HEK293 (cell line): ENCODE results near the gene SNAPC2.

ENCODE experiments used
- GLIS1 ChIP-seq: fragments of 450-650 bp; formaldehyde crosslinking; IDR thresholded peaks from 2 replicates; pipeline ENCODE4 v1.5.1; 2016; ENCODE audit warnings: missing biosample characterization, missing genetic modification characterization
- GLIS2 ChIP-seq: fragments of 450-650 bp; formaldehyde crosslinking; IDR thresholded peaks from 2 replicates; pipeline ENCODE4 v1.5.1; 2016; ENCODE audit warnings: missing biosample characterization, missing genetic modification characterization
- KLF10 ChIP-seq: fragments of 450-650 bp; IDR thresholded peaks from 2 replicates; pipeline ENCODE4 v1.5.1; 2018; ENCODE audit warnings: missing biosample characterization, mild to moderate bottlenecking, missing genetic modification characterization
- KLF8 ChIP-seq: fragments of 450-650 bp; formaldehyde crosslinking; IDR thresholded peaks from 2 replicates; pipeline ENCODE4 v1.5.1; 2016; ENCODE audit warnings: missing biosample characterization, missing genetic modification characterization
- SP2 ChIP-seq: fragments of 450-650 bp; formaldehyde crosslinking; IDR thresholded peaks from 2 replicates; pipeline ENCODE4 v1.5.1; 2016; ENCODE audit warnings: missing biosample characterization, missing genetic modification characterization
- SP3 ChIP-seq: fragments of 450-650 bp; formaldehyde crosslinking; IDR thresholded peaks from 2 replicates; pipeline ENCODE4 v1.5.1; 2016; ENCODE audit warnings: missing biosample characterization, missing genetic modification characterization
- ZNF174 ChIP-seq: fragments of 450-650 bp; formaldehyde crosslinking; IDR thresholded peaks from 2 replicates; pipeline ENCODE4 v1.5.0; 2017; ENCODE audit warnings: missing biosample characterization, mild to moderate bottlenecking, missing genetic modification characterization
- ZNF184 ChIP-seq: fragments of 450-650 bp; IDR thresholded peaks from 2 replicates; pipeline ENCODE4 v1.5.1; 2018; ENCODE audit warnings: missing biosample characterization, mild to moderate bottlenecking, missing genetic modification characterization
- ZNF26 ChIP-seq: fragments of 450-650 bp; formaldehyde crosslinking; IDR thresholded peaks from 2 replicates; pipeline ENCODE4 v1.5.1; 2016; ENCODE audit warnings: missing biosample characterization, missing genetic modification characterization
- ZNF280D ChIP-seq: fragments of 450-650 bp; formaldehyde crosslinking; IDR thresholded peaks from 2 replicates; pipeline ENCODE4 v1.5.1; 2016; ENCODE audit warnings: missing biosample characterization, missing genetic modification characterization
- ZNF302 ChIP-seq: fragments of 450-650 bp; formaldehyde crosslinking; IDR thresholded peaks from 2 replicates; pipeline ENCODE4 v1.5.1; 2016; ENCODE audit warnings: missing biosample characterization, missing genetic modification characterization, low read depth
- ZNF366 ChIP-seq: fragments of 450-650 bp; formaldehyde crosslinking; conservative IDR thresholded peaks from 2 replicates; pipeline ENCODE4 v1.5.1; 2016; ENCODE audit warnings: missing biosample characterization, missing genetic modification characterization
- ZNF426 ChIP-seq: fragments of 450-650 bp; formaldehyde crosslinking; IDR thresholded peaks from 2 replicates; pipeline ENCODE4 v1.5.1; 2017; ENCODE audit warnings: missing biosample characterization, missing genetic modification characterization, mild to moderate bottlenecking, inconsistent platforms, moderate library complexity
- ZNF449 ChIP-seq: fragments of 450-650 bp; formaldehyde crosslinking; IDR thresholded peaks from 2 replicates; pipeline ENCODE4 v1.5.1; 2017; ENCODE audit warnings: missing biosample characterization, mild to moderate bottlenecking, missing genetic modification characterization, moderate library complexity
- ZNF529 ChIP-seq: fragments of 450-650 bp; formaldehyde crosslinking; IDR thresholded peaks from 2 replicates; pipeline ENCODE4 v1.5.1; 2017; ENCODE audit warnings: missing genetic modification characterization, missing biosample characterization; ENCODE audit not compliant: insufficient replicate concordance
- ZNF549 ChIP-seq: fragments of 450-650 bp; IDR thresholded peaks from 2 replicates; pipeline ENCODE4 v1.5.1; 2018; ENCODE audit warnings: missing biosample characterization, missing genetic modification characterization, mild to moderate bottlenecking, inconsistent platforms, moderate library complexity
- ZNF571 ChIP-seq: fragments of 450-650 bp; formaldehyde crosslinking; IDR thresholded peaks from 2 replicates; pipeline ENCODE4 v1.5.0; 2017; ENCODE audit warnings: missing biosample characterization, missing genetic modification characterization
- ZNF658 ChIP-seq: fragments of 450-650 bp; formaldehyde crosslinking; IDR thresholded peaks from 2 replicates; pipeline ENCODE4; 2016; ENCODE audit warnings: missing biosample characterization, missing genetic modification characterization
- ZNF776 ChIP-seq: fragments of 450-650 bp; formaldehyde crosslinking; IDR thresholded peaks from 2 replicates; pipeline ENCODE4 v1.5.0; 2017; ENCODE audit warnings: missing biosample characterization, missing genetic modification characterization, borderline replicate concordance
- ZSCAN23 ChIP-seq: fragments of 450-650 bp; formaldehyde crosslinking; IDR thresholded peaks from 2 replicates; pipeline ENCODE4 v1.5.1; 2016; ENCODE audit warnings: missing biosample characterization, missing genetic modification characterization
- TF ChIP-seq, protein P1 (sequence below): fragments of 450-650 bp; formaldehyde crosslinking; conservative IDR thresholded peaks from 2 replicates; pipeline ENCODE4 v1.5.1; 2016; ENCODE audit warnings: low read depth, missing biosample characterization, missing genetic modification characterization
- TF ChIP-seq, protein P2 (sequence below): fragments of 450-650 bp; formaldehyde crosslinking; IDR thresholded peaks from 2 replicates; pipeline ENCODE4 v1.5.0; 2017; ENCODE audit warnings: missing biosample characterization, missing genetic modification characterization, borderline replicate concordance
- TF ChIP-seq, protein P3 (sequence below): fragments of 450-650 bp; formaldehyde crosslinking; IDR thresholded peaks from 2 replicates; pipeline ENCODE4 v1.5.1; 2017; ENCODE audit warnings: missing biosample characterization, missing genetic modification characterization

The SNAPC2 gene

GRCh38 chr19:7870571-7871436 is 49.3 kb upstream of the SNAPC2 start (continued):
- TF ChIP-seq ZNF529 (tag by site-specific recombination) (no peak), ZSCAN23 (tag by site-specific recombination) (no peak), SP2 (peak; percentile 58), ZNF174 (tag by site-specific recombination) (no peak), GLIS2 (tag by site-specific recombination) (peak; percentile 55), ZNF658 (tag by site-specific recombination) (no peak), ZNF571 (tag by site-specific recombination) (no peak), ZNF426 (no peak), KLF10 (tag by site-specific recombination) (peak; percentile 13), ZNF449 (no peak), SP3 (peak; percentile 15), ZNF184 (tag by site-specific recombination) (no peak), ZNF302 (tag by site-specific recombination) (no peak), KLF8 (tag by site-specific recombination) (peak; percentile 96), ZNF280D (tag by site-specific recombination) (no peak), ZNF776 (tag by site-specific recombination) (no peak), ZNF366 (tag by site-specific recombination) (no peak), ZNF26 (tag by site-specific recombination) (no peak), GLIS1 (peak; percentile 36; the same call in 1 of the 2 replicates), ZNF549 (tag by site-specific recombination) (no peak)
- TF ChIP-seq, protein P1, sequence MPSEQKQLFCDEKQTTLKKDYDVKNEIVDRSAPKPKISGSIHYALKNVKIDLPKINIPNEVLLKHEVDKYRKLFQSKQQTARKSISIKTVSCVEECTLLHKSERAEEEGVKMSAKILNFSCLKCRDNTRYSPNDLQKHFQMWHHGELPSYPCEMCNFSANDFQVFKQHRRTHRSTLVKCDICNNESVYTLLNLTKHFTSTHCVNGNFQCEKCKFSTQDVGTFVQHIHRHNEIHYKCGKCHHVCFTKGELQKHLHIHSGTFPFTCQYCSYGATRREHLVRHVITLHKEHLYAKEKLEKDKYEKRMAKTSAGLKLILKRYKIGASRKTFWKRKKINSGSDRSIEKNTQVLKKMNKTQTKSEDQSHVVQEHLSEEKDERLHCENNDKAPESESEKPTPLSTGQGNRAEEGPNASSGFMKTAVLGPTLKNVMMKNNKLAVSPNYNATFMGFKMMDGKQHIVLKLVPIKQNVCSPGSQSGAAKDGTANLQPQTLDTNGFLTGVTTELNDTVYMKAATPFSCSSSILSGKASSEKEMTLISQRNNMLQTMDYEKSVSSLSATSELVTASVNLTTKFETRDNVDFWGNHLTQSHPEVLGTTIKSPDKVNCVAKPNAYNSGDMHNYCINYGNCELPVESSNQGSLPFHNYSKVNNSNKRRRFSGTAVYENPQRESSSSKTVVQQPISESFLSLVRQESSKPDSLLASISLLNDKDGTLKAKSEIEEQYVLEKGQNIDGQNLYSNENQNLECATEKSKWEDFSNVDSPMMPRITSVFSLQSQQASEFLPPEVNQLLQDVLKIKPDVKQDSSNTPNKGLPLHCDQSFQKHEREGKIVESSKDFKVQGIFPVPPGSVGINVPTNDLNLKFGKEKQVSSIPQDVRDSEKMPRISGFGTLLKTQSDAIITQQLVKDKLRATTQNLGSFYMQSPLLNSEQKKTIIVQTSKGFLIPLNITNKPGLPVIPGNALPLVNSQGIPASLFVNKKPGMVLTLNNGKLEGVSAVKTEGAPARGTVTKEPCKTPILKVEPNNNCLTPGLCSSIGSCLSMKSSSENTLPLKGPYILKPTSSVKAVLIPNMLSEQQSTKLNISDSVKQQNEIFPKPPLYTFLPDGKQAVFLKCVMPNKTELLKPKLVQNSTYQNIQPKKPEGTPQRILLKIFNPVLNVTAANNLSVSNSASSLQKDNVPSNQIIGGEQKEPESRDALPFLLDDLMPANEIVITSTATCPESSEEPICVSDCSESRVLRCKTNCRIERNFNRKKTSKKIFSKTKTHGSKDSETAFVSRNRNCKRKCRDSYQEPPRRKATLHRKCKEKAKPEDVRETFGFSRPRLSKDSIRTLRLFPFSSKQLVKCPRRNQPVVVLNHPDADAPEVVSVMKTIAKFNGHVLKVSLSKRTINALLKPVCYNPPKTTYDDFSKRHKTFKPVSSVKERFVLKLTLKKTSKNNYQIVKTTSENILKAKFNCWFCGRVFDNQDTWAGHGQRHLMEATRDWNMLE (tag by site-specific recombination): no peak
- TF ChIP-seq, protein P2, sequence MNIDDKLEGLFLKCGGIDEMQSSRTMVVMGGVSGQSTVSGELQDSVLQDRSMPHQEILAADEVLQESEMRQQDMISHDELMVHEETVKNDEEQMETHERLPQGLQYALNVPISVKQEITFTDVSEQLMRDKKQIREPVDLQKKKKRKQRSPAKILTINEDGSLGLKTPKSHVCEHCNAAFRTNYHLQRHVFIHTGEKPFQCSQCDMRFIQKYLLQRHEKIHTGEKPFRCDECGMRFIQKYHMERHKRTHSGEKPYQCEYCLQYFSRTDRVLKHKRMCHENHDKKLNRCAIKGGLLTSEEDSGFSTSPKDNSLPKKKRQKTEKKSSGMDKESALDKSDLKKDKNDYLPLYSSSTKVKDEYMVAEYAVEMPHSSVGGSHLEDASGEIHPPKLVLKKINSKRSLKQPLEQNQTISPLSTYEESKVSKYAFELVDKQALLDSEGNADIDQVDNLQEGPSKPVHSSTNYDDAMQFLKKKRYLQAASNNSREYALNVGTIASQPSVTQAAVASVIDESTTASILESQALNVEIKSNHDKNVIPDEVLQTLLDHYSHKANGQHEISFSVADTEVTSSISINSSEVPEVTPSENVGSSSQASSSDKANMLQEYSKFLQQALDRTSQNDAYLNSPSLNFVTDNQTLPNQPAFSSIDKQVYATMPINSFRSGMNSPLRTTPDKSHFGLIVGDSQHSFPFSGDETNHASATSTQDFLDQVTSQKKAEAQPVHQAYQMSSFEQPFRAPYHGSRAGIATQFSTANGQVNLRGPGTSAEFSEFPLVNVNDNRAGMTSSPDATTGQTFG (tag by site-specific recombination): no peak
- TF ChIP-seq, protein P3, sequence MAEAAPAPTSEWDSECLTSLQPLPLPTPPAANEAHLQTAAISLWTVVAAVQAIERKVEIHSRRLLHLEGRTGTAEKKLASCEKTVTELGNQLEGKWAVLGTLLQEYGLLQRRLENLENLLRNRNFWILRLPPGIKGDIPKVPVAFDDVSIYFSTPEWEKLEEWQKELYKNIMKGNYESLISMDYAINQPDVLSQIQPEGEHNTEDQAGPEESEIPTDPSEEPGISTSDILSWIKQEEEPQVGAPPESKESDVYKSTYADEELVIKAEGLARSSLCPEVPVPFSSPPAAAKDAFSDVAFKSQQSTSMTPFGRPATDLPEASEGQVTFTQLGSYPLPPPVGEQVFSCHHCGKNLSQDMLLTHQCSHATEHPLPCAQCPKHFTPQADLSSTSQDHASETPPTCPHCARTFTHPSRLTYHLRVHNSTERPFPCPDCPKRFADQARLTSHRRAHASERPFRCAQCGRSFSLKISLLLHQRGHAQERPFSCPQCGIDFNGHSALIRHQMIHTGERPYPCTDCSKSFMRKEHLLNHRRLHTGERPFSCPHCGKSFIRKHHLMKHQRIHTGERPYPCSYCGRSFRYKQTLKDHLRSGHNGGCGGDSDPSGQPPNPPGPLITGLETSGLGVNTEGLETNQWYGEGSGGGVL (tag by site-specific recombination): peak; percentile 28; the same call in 1 of the 2 replicates
